GM18505 (cell line): ENCODE measurements around the gene SPATA31A7.
"Not testable (repeated sequence)": the region's sequence is repeated elsewhere in the genome, so short reads cannot be mapped to it uniquely, and the experiment has no call there.

Experiments used
- ATAC-seq: cut with Tn5 transposase; IDR thresholded peaks from one replicate; pipeline ENCODE4 v1.9.1; 2021; ENCODE audit not compliant: unreplicated experiment

The SPATA31A7 gene

GRCh38 chr9:61189736-61190135 lies at the start of gene SPATA31A7:
SPATA31A7 (plus strand) TSS chr9:61190036; CDS start chr9:61190065, 29 bp downstream.
- not testable (repeated sequence) for ATAC-seq

GRCh38 chr9:61226438-61226837 lies 36.6 kb downstream of the SPATA31A7 start:
- ATAC-seq: not testable (repeated sequence)
